Esophagus (tissue), 2 donors: ENCODE measurements around the gene DNAJB6. TPM values are rescaled to one million over a fixed set of nuclear protein-coding genes. Genes with fewer than 3 reads are reported as not detected.

Source experiments
- H3K27ac ChIP-seq, 2 donors: one replicate each; pipeline ENCODE4 v1.5.1; 2013; ENCODE audit warnings: low read depth in 2 of 2, mild to moderate bottlenecking in 2 of 2, inconsistent platforms in 1 of 2, low read length in 1 of 2, moderate library complexity in 1 of 2
- H3K27me3 ChIP-seq, 2 donors: one replicate each; pipeline ENCODE4 v1.6.1; 2013; ENCODE audit warnings: low read length in 2 of 2, control low read depth in 1 of 2, mild to moderate bottlenecking in 1 of 2; ENCODE audit not compliant: insufficient read depth in 2 of 2, control insufficient read depth in 1 of 2
- H3K36me3 ChIP-seq, 2 donors: one replicate each; pipeline ENCODE4 v1.6.1; 2013; ENCODE audit warnings: low read length in 1 of 2; ENCODE audit not compliant: control insufficient read depth in 2 of 2, insufficient read depth in 2 of 2
- H3K4me1 ChIP-seq, 2 donors: one replicate each; pipeline ENCODE4 v1.6.1; 2013; ENCODE audit warnings: low read length in 1 of 2; ENCODE audit not compliant: control insufficient read depth in 2 of 2, insufficient read depth in 2 of 2
- H3K4me3 ChIP-seq, 2 donors: one replicate each; pipeline ENCODE4 v1.5.1; 2013; ENCODE audit warnings: low read length in 2 of 2, mild to moderate bottlenecking in 2 of 2, low read depth in 1 of 2, moderate library complexity in 1 of 2
- H3K9me3 ChIP-seq, 2 donors: one replicate each; pipeline ENCODE4 v1.6.1; 2013; ENCODE audit warnings: mild to moderate bottlenecking in 2 of 2, low read depth in 1 of 2, low read length in 1 of 2, moderate library complexity in 1 of 2; ENCODE audit not compliant: control insufficient read depth in 2 of 2, insufficient read depth in 1 of 2
- WGBS, 2 donors: extraction: QIAGEN DNeasy Blood & Tissue Kit; methylation state at CpG; one replicate each; pipeline ENCODE4 v1.1.7; 2013; 5-methylcytosine and 5-hydroxymethylcytosine counted together
- polyA plus RNA-seq, 2 donors: library from polyadenylated mRNA; stranded (reverse); fragments of 200-250 nt; gene quantifications; one replicate each; pipeline ENCODE4 v1.2.3, GENCODE V29; 2013
- donor health status: healthy with polysubstance abuse.
- donor health status: Bipolar disorder and iron deficiency.

Gene DNAJB6
- polyA plus RNA-seq, 2 donors: 96.0 to 118 TPM

GRCh38 chr7:157405501-157405900 is 68.7 kb downstream of the DNAJB6 start:
- no peak overlapping the region for H3K27ac ChIP-seq
- H3K4me1 ChIP-seq: no peaks in the 10 kb centered on the region
- H3K36me3 ChIP-seq: peaks cover 4 to 50% of the 10 kb centered on the region in 2 donors
- no peak overlapping the region for H3K4me3 ChIP-seq
- 91 to 95% methylated on average over 13 of the region's 13 CpGs for WGBS, 2 donors
- H3K9me3 ChIP-seq: no peaks in the 10 kb centered on the region
- H3K27me3 ChIP-seq: no peaks in the 10 kb centered on the region

GRCh38 chr7:157405914-157406810 is 69.4 kb downstream of the DNAJB6 start:
- no peak overlapping the region for H3K27ac ChIP-seq
- H3K4me3 ChIP-seq: no peak overlapping the region
- H3K4me1 ChIP-seq: no peaks in the 10 kb centered on the region
- 86 to 91% methylated on average over 32 of the region's 32 CpGs for WGBS, 2 donors
- H3K36me3 ChIP-seq: peaks cover 4 to 51% of the 10 kb centered on the region in 2 donors
- H3K27me3 ChIP-seq: no peaks in the 10 kb centered on the region
- no peaks in the 10 kb centered on the region for H3K9me3 ChIP-seq

- H3K9me3 ChIP-seq: no peaks in the 10 kb centered on the region
- H3K36me3 ChIP-seq: peaks cover 4 to 50% of the 10 kb centered on the region in 2 donors
- no peak overlapping the region for H3K27ac ChIP-seq
- no peaks in the 10 kb centered on the region for H3K4me1 ChIP-seq
- 94 to 97% methylated on average over 22 of the region's 22 CpGs for WGBS, 2 donors
- H3K27me3 ChIP-seq: no peaks in the 10 kb centered on the region
- no peak overlapping the region for H3K4me3 ChIP-seq
These were observed 70.2 kb downstream of the DNAJB6 start for GRCh38 chr7:157406971-157407370.

- H3K27ac ChIP-seq: no peak overlapping the region
- no peaks in the 10 kb centered on the region for H3K9me3 ChIP-seq
- H3K4me1 ChIP-seq: no peaks in the 10 kb centered on the region
- no peaks in the 10 kb centered on the region for H3K27me3 ChIP-seq
- peaks cover 4 to 47% of the 10 kb centered on the region in 2 donors for H3K36me3 ChIP-seq
- WGBS, 2 donors: 83 to 89% methylated on average over 30 of the region's 30 CpGs
- no peak overlapping the region for H3K4me3 ChIP-seq
These were observed 70.9 kb downstream of the DNAJB6 start for GRCh38 chr7:157407512-157408257.

GRCh38 chr7:157408258-157409101 is 71.7 kb downstream of the DNAJB6 start:
- Histone ChIP-seq H3K9me3 (no peaks in the 10 kb centered on the region), H3K36me3 (peaks cover 4 to 46% of the 10 kb centered on the region in 2 donors), H3K27me3 (no peaks in the 10 kb centered on the region), H3K27ac (no peak overlapping the region), H3K4me1 (no peaks in the 10 kb centered on the region), H3K4me3 (no peak overlapping the region)
- WGBS, 2 donors: 90 to 93% methylated on average over 29 of the region's 29 CpGs

GRCh38 chr7:157409149-157409752 is 72.4 kb downstream of the DNAJB6 start:
- Histone ChIP-seq H3K4me1 (no peaks in the 10 kb centered on the region), H3K27ac (no peak overlapping the region), H3K36me3 (peaks cover 4 to 47% of the 10 kb centered on the region in 2 donors), H3K4me3 (no peak overlapping the region), H3K9me3 (no peaks in the 10 kb centered on the region), H3K27me3 (no peaks in the 10 kb centered on the region)
- WGBS, 2 donors: 94% methylated on average over 28 of the region's 28 CpGs

- H3K4me1 ChIP-seq: no peaks in the 10 kb centered on the region
- H3K36me3 ChIP-seq: peaks cover 4 to 51% of the 10 kb centered on the region in 2 donors
- no peak overlapping the region for H3K4me3 ChIP-seq
- no peaks in the 10 kb centered on the region for H3K27me3 ChIP-seq
- H3K9me3 ChIP-seq: no peaks in the 10 kb centered on the region
- WGBS, 2 donors: 96 to 97% methylated on average over 75 to 78 of the region's 78 CpGs
- no peak overlapping the region for H3K27ac ChIP-seq
These were observed 73.2 kb downstream of the DNAJB6 start for GRCh38 chr7:157409753-157410727.

GRCh38 chr7:157410831-157411556 is 74.2 kb downstream of the DNAJB6 start:
- Histone ChIP-seq H3K4me3 (no peak overlapping the region), H3K4me1 (no peaks in the 10 kb centered on the region), H3K9me3 (no peaks in the 10 kb centered on the region), H3K27ac (no peak overlapping the region), H3K36me3 (peaks cover 5 to 50% of the 10 kb centered on the region in 2 donors), H3K27me3 (no peaks in the 10 kb centered on the region)
- WGBS, 2 donors: 94 to 95% methylated on average over 30 to 33 of the region's 33 CpGs
